ENCODE measurements around the gene PTGR2. TPM values are rescaled to one million over a fixed set of nuclear protein-coding genes. Genes with fewer than 3 reads are reported as not detected.
"Not testable (repeated sequence)": the region's sequence is repeated elsewhere in the genome, so short reads cannot be mapped to it uniquely, and the experiment has no call there.

PTGR2 gene
- total and polyA plus RNA-seq, 2 donors (not counting 1 experiment from before 2014, with no cell fraction given): 5.6 to 7.9 TPM

- Histone ChIP-seq H3K27me3 (ENCODE audit: control insufficient read depth, insufficient read depth, low read length) (no peaks in the 10 kb centered on the region), H4K20me1 (ENCODE audit: control insufficient read depth, extremely low read depth, insufficient read depth, low read length) (no peaks in the 10 kb centered on the region), H3K9me3 (ENCODE audit: control insufficient read depth, insufficient read depth, low read depth, low read length) (no peaks in the 10 kb centered on the region), H3K9ac (ENCODE audit: insufficient read depth, low read length) (no peak overlapping the region), H3K4me3 (replicated peaks in 1 of 4; ENCODE audit: control extremely low read depth in 1 of 4, insufficient read depth in 1 of 4, low read depth in 3 of 4, low read length in 4 of 4) (no peak overlapping the region), H3K27ac (ENCODE audit: insufficient read depth, low read length) (no peak overlapping the region), H3K4me1 (ENCODE audit: control insufficient read depth, extremely low read depth, insufficient read depth, low read length) (peaks cover 2% of the 10 kb centered on the region), H2AFZ (ENCODE audit: low read length) (no peak overlapping the region), H3K79me2 (ENCODE audit: control insufficient read depth, insufficient read depth, low read length) (no peaks in the 10 kb centered on the region), H3K36me3 (ENCODE audit: control insufficient read depth, insufficient read depth, low read length) (no peaks in the 10 kb centered on the region), H3K4me2 (ENCODE audit: extremely low read depth, insufficient read depth, low read length) (no peak overlapping the region)
- no peak for DNase-seq (ENCODE audit: low read depth in 2 of 2)
- TF ChIP-seq, protein P1, sequence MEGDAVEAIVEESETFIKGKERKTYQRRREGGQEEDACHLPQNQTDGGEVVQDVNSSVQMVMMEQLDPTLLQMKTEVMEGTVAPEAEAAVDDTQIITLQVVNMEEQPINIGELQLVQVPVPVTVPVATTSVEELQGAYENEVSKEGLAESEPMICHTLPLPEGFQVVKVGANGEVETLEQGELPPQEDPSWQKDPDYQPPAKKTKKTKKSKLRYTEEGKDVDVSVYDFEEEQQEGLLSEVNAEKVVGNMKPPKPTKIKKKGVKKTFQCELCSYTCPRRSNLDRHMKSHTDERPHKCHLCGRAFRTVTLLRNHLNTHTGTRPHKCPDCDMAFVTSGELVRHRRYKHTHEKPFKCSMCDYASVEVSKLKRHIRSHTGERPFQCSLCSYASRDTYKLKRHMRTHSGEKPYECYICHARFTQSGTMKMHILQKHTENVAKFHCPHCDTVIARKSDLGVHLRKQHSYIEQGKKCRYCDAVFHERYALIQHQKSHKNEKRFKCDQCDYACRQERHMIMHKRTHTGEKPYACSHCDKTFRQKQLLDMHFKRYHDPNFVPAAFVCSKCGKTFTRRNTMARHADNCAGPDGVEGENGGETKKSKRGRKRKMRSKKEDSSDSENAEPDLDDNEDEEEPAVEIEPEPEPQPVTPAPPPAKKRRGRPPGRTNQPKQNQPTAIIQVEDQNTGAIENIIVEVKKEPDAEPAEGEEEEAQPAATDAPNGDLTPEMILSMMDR (conservative IDR thresholded peaks at IDR 0.05 in 1 of 2, IDR thresholded peaks at IDR 0.05 in 1 of 2; ENCODE audit: low read depth in 1 of 2, low read length in 2 of 2): no peak
- no peak for TF ChIP-seq EZH2 (IDR thresholded peaks at IDR 0.05; ENCODE audit: low read length, missing control alignments)
These were observed 27.1 kb upstream of the PTGR2 start for GRCh38 chr14:73824536-73824935.

- peaks cover 2% of the 10 kb centered on the region for H3K4me1 ChIP-seq (ENCODE audit: control insufficient read depth, extremely low read depth, insufficient read depth, low read length)
- H3K27me3 ChIP-seq (ENCODE audit: control insufficient read depth, insufficient read depth, low read length): no peaks in the 10 kb centered on the region
- TF ChIP-seq EZH2 (IDR thresholded peaks at IDR 0.05; ENCODE audit: low read length, missing control alignments): no peak
- TF ChIP-seq, protein P1 (conservative IDR thresholded peaks at IDR 0.05 in 1 of 2, IDR thresholded peaks at IDR 0.05 in 1 of 2; ENCODE audit: low read depth in 1 of 2, low read length in 2 of 2): peak; percentile 89 to 92
- no peak overlapping the region for H3K9ac ChIP-seq (ENCODE audit: insufficient read depth, low read length)
- DNase-seq (ENCODE audit: low read depth in 2 of 2): peak; percentile 71 to 89
- H4K20me1 ChIP-seq (ENCODE audit: control insufficient read depth, extremely low read depth, insufficient read depth, low read length): no peaks in the 10 kb centered on the region
- H3K27ac ChIP-seq (ENCODE audit: insufficient read depth, low read length): no peak overlapping the region
- no peak overlapping the region for H3K4me2 ChIP-seq (ENCODE audit: extremely low read depth, insufficient read depth, low read length)
- H2AFZ ChIP-seq (ENCODE audit: low read length): no peak overlapping the region
- H3K9me3 ChIP-seq (ENCODE audit: control insufficient read depth, insufficient read depth, low read depth, low read length): no peaks in the 10 kb centered on the region
- H3K79me2 ChIP-seq (ENCODE audit: control insufficient read depth, insufficient read depth, low read length): no peaks in the 10 kb centered on the region
- H3K36me3 ChIP-seq (ENCODE audit: control insufficient read depth, insufficient read depth, low read length): no peaks in the 10 kb centered on the region
- H3K4me3 ChIP-seq (replicated peaks in 1 of 4; ENCODE audit: control extremely low read depth in 1 of 4, insufficient read depth in 1 of 4, low read depth in 3 of 4, low read length in 4 of 4): no peak overlapping the region
These were observed 26.0 kb upstream of the PTGR2 start for GRCh38 chr14:73825551-73826188.

- not testable (repeated sequence) for H3K27me3 ChIP-seq (ENCODE audit: control insufficient read depth, insufficient read depth, low read length); DNase-seq (ENCODE audit: low read depth in 2 of 2); H3K9ac ChIP-seq (ENCODE audit: insufficient read depth, low read length); H4K20me1 ChIP-seq (ENCODE audit: control insufficient read depth, extremely low read depth, insufficient read depth, low read length); H3K4me2 ChIP-seq (ENCODE audit: extremely low read depth, insufficient read depth, low read length); H3K4me3 ChIP-seq (replicated peaks in 1 of 4; ENCODE audit: control extremely low read depth in 1 of 4, insufficient read depth in 1 of 4, low read depth in 3 of 4, low read length in 4 of 4); H3K4me1 ChIP-seq (ENCODE audit: control insufficient read depth, extremely low read depth, insufficient read depth, low read length); H2AFZ ChIP-seq (ENCODE audit: low read length); H3K9me3 ChIP-seq (ENCODE audit: control insufficient read depth, insufficient read depth, low read depth, low read length); H3K36me3 ChIP-seq (ENCODE audit: control insufficient read depth, insufficient read depth, low read length); H3K79me2 ChIP-seq (ENCODE audit: control insufficient read depth, insufficient read depth, low read length); H3K27ac ChIP-seq (ENCODE audit: insufficient read depth, low read length)
- TF ChIP-seq, protein P1 (conservative IDR thresholded peaks at IDR 0.05 in 1 of 2, IDR thresholded peaks at IDR 0.05 in 1 of 2; ENCODE audit: low read depth in 1 of 2, low read length in 2 of 2): peak; percentile 16 to 37
These were observed 24.4 kb upstream of the PTGR2 start for GRCh38 chr14:73827190-73827589.
